Stimulated activated naive B cell treated with anti-CD40 and anti-IgM and Interleukin-4, amounts not matched to agents 10 μg/mL and 1 μg/mL and 100 μg/mL, for 72 hours (primary cell): Measurements from ENCODE around the gene TENM3.

Experiments used
- ATAC-seq, 2 donors: fragments of 150-1000 bp; cut with Tn5 transposase; replicated peaks; 2 replicates each; pipeline ENCODE4 v1.10.0; 2021; ENCODE audit warnings: moderate library complexity in 1 of 2
- DNase-seq: peaks from one replicate; pipeline ENCODE4 v3.0.0; 2021
- H3K27ac Mint-ChIP-seq: one replicate; pipeline ENCODE4 v1.8.0; 2022; ENCODE audit warnings: mild to moderate bottlenecking, mixed read lengths
- H3K27me3 Mint-ChIP-seq, 2 donors: one replicate each; pipeline ENCODE4 v1.8.0; 2022; ENCODE audit warnings: mixed read lengths in 2 of 2
- H3K36me3 Mint-ChIP-seq, 2 donors: one replicate each; pipeline ENCODE4 v1.8.0; 2022; ENCODE audit warnings: mixed read lengths in 2 of 2, mild to moderate bottlenecking in 1 of 2
- H3K4me1 Mint-ChIP-seq, 2 donors: one replicate each; pipeline ENCODE4 v1.8.0; 2022; ENCODE audit warnings: mixed read lengths in 2 of 2, mild to moderate bottlenecking in 1 of 2
- H3K4me3 Mint-ChIP-seq, 2 donors: one replicate each; pipeline ENCODE4 v1.8.0; 2022; ENCODE audit warnings: mild to moderate bottlenecking in 2 of 2, mixed read lengths in 2 of 2, moderate library complexity in 1 of 2
- H3K9me3 Mint-ChIP-seq, 2 donors: one replicate each; pipeline ENCODE4 v1.8.0; 2022; ENCODE audit warnings: mixed read lengths in 2 of 2, mild to moderate bottlenecking in 1 of 2

The TENM3 gene

GRCh38 chr4:182700362-182701160 lies 457.4 kb downstream of the TENM3 start:
- Mint-ChIP-seq H3K27me3 (peaks cover 0 to under 1% of the 10 kb centered on the region in 2 donors), H3K4me3 (no peak overlapping the region), H3K27ac (no peak overlapping the region), H3K36me3 (no peaks in the 10 kb centered on the region), H3K9me3 (no peaks in the 10 kb centered on the region), H3K4me1 (no peaks in the 10 kb centered on the region)
- no peak for ATAC-seq
- DNase-seq: no peak

- ATAC-seq (no peak), DNase-seq (no peak)
- no peak overlapping the region for H3K27ac Mint-ChIP-seq
- no peak overlapping the region for H3K4me3 Mint-ChIP-seq
- peaks cover 0 to 6% of the 10 kb centered on the region in 2 donors for H3K27me3 Mint-ChIP-seq
- no peaks in the 10 kb centered on the region for H3K4me1 Mint-ChIP-seq
- H3K9me3 Mint-ChIP-seq: peaks cover 0 to 2% of the 10 kb centered on the region in 2 donors
- H3K36me3 Mint-ChIP-seq: no peaks in the 10 kb centered on the region
Observed at GRCh38 chr4:182704077-182704476, 460.9 kb downstream of the TENM3 start.

- H3K9me3 Mint-ChIP-seq: peaks cover 0 to 2% of the 10 kb centered on the region in 2 donors
- no peak overlapping the region for H3K4me3 Mint-ChIP-seq
- no peaks in the 10 kb centered on the region for H3K4me1 Mint-ChIP-seq
- no peaks in the 10 kb centered on the region for H3K36me3 Mint-ChIP-seq
- H3K27me3 Mint-ChIP-seq: peaks cover 0 to 6% of the 10 kb centered on the region in 2 donors
- DNase-seq (no peak), ATAC-seq (no peak)
- no peak overlapping the region for H3K27ac Mint-ChIP-seq
Observed at GRCh38 chr4:182704948-182705347, 461.7 kb downstream of the TENM3 start.

- peaks cover 0 to 6% of the 10 kb centered on the region in 2 donors for H3K27me3 Mint-ChIP-seq
- no peaks in the 10 kb centered on the region for H3K4me1 Mint-ChIP-seq
- H3K9me3 Mint-ChIP-seq: peaks cover 0 to 2% of the 10 kb centered on the region in 2 donors
- no peak for ATAC-seq
- no peak overlapping the region for H3K4me3 Mint-ChIP-seq
- no peaks in the 10 kb centered on the region for H3K36me3 Mint-ChIP-seq
- DNase-seq: no peak
- H3K27ac Mint-ChIP-seq: no peak overlapping the region
Observed at GRCh38 chr4:182705389-182705788, 462.2 kb downstream of the TENM3 start.

- Mint-ChIP-seq H3K36me3 (no peaks in the 10 kb centered on the region), H3K27ac (no peak overlapping the region), H3K4me1 (no peaks in the 10 kb centered on the region), H3K9me3 (peaks cover 0 to 3% of the 10 kb centered on the region in 2 donors), H3K27me3 (peaks cover 0 to 15% of the 10 kb centered on the region in 2 donors), H3K4me3 (no peak overlapping the region)
- DNase-seq (no peak), ATAC-seq (no peak)
Observed at GRCh38 chr4:182711211-182711610, 468.0 kb downstream of the TENM3 start.

- H3K4me3 Mint-ChIP-seq: no peak overlapping the region
- H3K27ac Mint-ChIP-seq: no peak overlapping the region
- H3K9me3 Mint-ChIP-seq: peaks cover 0 to 1% of the 10 kb centered on the region in 2 donors
- no peaks in the 10 kb centered on the region for H3K36me3 Mint-ChIP-seq
- H3K4me1 Mint-ChIP-seq: no peaks in the 10 kb centered on the region
- ATAC-seq (no peak), DNase-seq (no peak)
- peaks cover 0 to 8% of the 10 kb centered on the region in 2 donors for H3K27me3 Mint-ChIP-seq
Observed at GRCh38 chr4:182715548-182715947, 472.3 kb downstream of the TENM3 start.

- peaks cover 0 to 8% of the 10 kb centered on the region in 2 donors for H3K27me3 Mint-ChIP-seq
- peaks cover 0 to 1% of the 10 kb centered on the region in 2 donors for H3K9me3 Mint-ChIP-seq
Observed at GRCh38 chr4:182716192-182716591, 473.0 kb downstream of the TENM3 start.

GRCh38 chr4:182717788-182718583 lies 474.8 kb downstream of the TENM3 start:
- Mint-ChIP-seq H3K27me3 (peaks cover 5 to 8% of the 10 kb centered on the region in 2 donors), H3K4me1 (no peaks in the 10 kb centered on the region), H3K9me3 (peaks cover 0 to 1% of the 10 kb centered on the region in 2 donors), H3K27ac (no peak overlapping the region), H3K4me3 (no peak overlapping the region), H3K36me3 (no peaks in the 10 kb centered on the region)
- ATAC-seq (peak in 1 of 2 donors; percentile 38), DNase-seq (no peak)

More at GRCh38 chr4:182716192-182716591, 473.0 kb downstream of the TENM3 start:
- no peaks in the 10 kb centered on the region for H3K36me3 Mint-ChIP-seq
- H3K4me1 Mint-ChIP-seq: no peaks in the 10 kb centered on the region
- ATAC-seq (no peak), DNase-seq (no peak)
- H3K4me3 Mint-ChIP-seq: no peak overlapping the region
- no peak overlapping the region for H3K27ac Mint-ChIP-seq

- H3K36me3 Mint-ChIP-seq: no peaks in the 10 kb centered on the region
- peaks cover 0 to 5% of the 10 kb centered on the region in 2 donors for H3K27me3 Mint-ChIP-seq
- no peaks in the 10 kb centered on the region for H3K9me3 Mint-ChIP-seq
- no peak overlapping the region for H3K4me3 Mint-ChIP-seq
- ATAC-seq (no peak), DNase-seq (no peak)
- no peak overlapping the region for H3K27ac Mint-ChIP-seq
- H3K4me1 Mint-ChIP-seq: no peaks in the 10 kb centered on the region
Observed at GRCh38 chr4:182724414-182724813, 481.2 kb downstream of the TENM3 start.

GRCh38 chr4:182729516-182729915 lies 486.3 kb downstream of the TENM3 start:
- peaks cover 0 to 8% of the 10 kb centered on the region in 2 donors for H3K27me3 Mint-ChIP-seq
- H3K4me3 Mint-ChIP-seq: no peak overlapping the region
- ATAC-seq: no peak
- H3K9me3 Mint-ChIP-seq: no peaks in the 10 kb centered on the region
- H3K4me1 Mint-ChIP-seq: no peaks in the 10 kb centered on the region
- DNase-seq: no peak
- H3K36me3 Mint-ChIP-seq: no peaks in the 10 kb centered on the region
- H3K27ac Mint-ChIP-seq: no peak overlapping the region

- H3K9me3 Mint-ChIP-seq: no peaks in the 10 kb centered on the region
- DNase-seq (no peak), ATAC-seq (no peak)
- no peak overlapping the region for H3K27ac Mint-ChIP-seq
- H3K27me3 Mint-ChIP-seq: peaks cover 0 to 9% of the 10 kb centered on the region in 2 donors
- H3K36me3 Mint-ChIP-seq: no peaks in the 10 kb centered on the region
- no peak overlapping the region for H3K4me3 Mint-ChIP-seq
- no peaks in the 10 kb centered on the region for H3K4me1 Mint-ChIP-seq
Observed at GRCh38 chr4:182730791-182731190, 487.6 kb downstream of the TENM3 start.

GRCh38 chr4:182736207-182736606 lies 493.0 kb downstream of the TENM3 start:
- ATAC-seq (no peak), DNase-seq (no peak)
- Mint-ChIP-seq H3K27me3 (peaks cover 0 to 14% of the 10 kb centered on the region in 2 donors), H3K36me3 (no peaks in the 10 kb centered on the region), H3K27ac (no peak overlapping the region), H3K9me3 (no peaks in the 10 kb centered on the region), H3K4me1 (no peaks in the 10 kb centered on the region), H3K4me3 (no peak overlapping the region)

GRCh38 chr4:182738283-182739047 lies 495.3 kb downstream of the TENM3 start:
- H3K4me3 Mint-ChIP-seq: no peak overlapping the region
- no peaks in the 10 kb centered on the region for H3K4me1 Mint-ChIP-seq
- H3K27ac Mint-ChIP-seq: no peak overlapping the region
- peaks cover 0 to 14% of the 10 kb centered on the region in 2 donors for H3K27me3 Mint-ChIP-seq
- no peak for ATAC-seq
- DNase-seq: no peak
- H3K36me3 Mint-ChIP-seq: no peaks in the 10 kb centered on the region
- H3K9me3 Mint-ChIP-seq: no peaks in the 10 kb centered on the region

GRCh38 chr4:182740256-182740655 lies 497.1 kb downstream of the TENM3 start:
- H3K4me3 Mint-ChIP-seq: no peak overlapping the region
- ATAC-seq (no peak), DNase-seq (no peak)
- peaks cover 0 to 5% of the 10 kb centered on the region in 2 donors for H3K27me3 Mint-ChIP-seq
- H3K9me3 Mint-ChIP-seq: no peaks in the 10 kb centered on the region
- H3K4me1 Mint-ChIP-seq: no peaks in the 10 kb centered on the region
- no peaks in the 10 kb centered on the region for H3K36me3 Mint-ChIP-seq
- no peak overlapping the region for H3K27ac Mint-ChIP-seq
